Calu3 (cell line): ENCODE measurements around the gene CMIP. TPM values are rescaled to one million over a fixed set of nuclear protein-coding genes. Genes with fewer than 3 reads are reported as not detected.

ENCODE experiments used
- BruUV-seq: library from RNA; stranded (reverse); fragments of 400-500 nt; replicated peaks from 2 replicates; lab custom pipeline; 2021; lab: Mats Ljungman, UMichigan
- CTCF ChIA-PET: fragments of 300-600 bp; sonication (Branson Sonifier 250); formaldehyde crosslinking; loops from one replicate; lab custom pipeline; 2022; ENCODE audit warnings: antibody characterized with exemption; lab: Charles Lee
- DNase-seq: peaks from one replicate; pipeline ENCODE4 v3.0.0; 2022
- H3K27ac Mint-ChIP-seq: one replicate; pipeline ENCODE4 v1.8.0; 2022; ENCODE audit warnings: mixed read lengths; ENCODE audit not compliant: unreplicated experiment
- H3K27me3 Mint-ChIP-seq: one replicate; pipeline ENCODE4 v1.8.0; 2022; ENCODE audit warnings: mixed read lengths; ENCODE audit not compliant: unreplicated experiment
- H3K36me3 Mint-ChIP-seq: one replicate; pipeline ENCODE4 v1.8.0; 2022; ENCODE audit warnings: mild to moderate bottlenecking, moderate library complexity, mixed read lengths; ENCODE audit not compliant: insufficient read depth, unreplicated experiment
- H3K4me1 Mint-ChIP-seq: one replicate; pipeline ENCODE4 v1.8.0; 2022; ENCODE audit warnings: mild to moderate bottlenecking, low read depth, mixed read lengths; ENCODE audit not compliant: unreplicated experiment
- H3K4me3 Mint-ChIP-seq: one replicate; pipeline ENCODE4 v1.8.0; 2022; ENCODE audit warnings: mild to moderate bottlenecking, low read depth, moderate library complexity, mixed read lengths; ENCODE audit not compliant: unreplicated experiment
- H3K9me3 Mint-ChIP-seq: one replicate; pipeline ENCODE4 v1.8.0; 2022; ENCODE audit warnings: low read depth, mixed read lengths; ENCODE audit not compliant: unreplicated experiment
- intact Hi-C: fragments of 100-400 bp; cut with micrococcal nuclease; formaldehyde crosslinking; loops from one replicate; pipeline ENCODE4 v1.10.0; 2022; ENCODE audit not compliant: unreplicated experiment
- total RNA-seq: library from RNA; stranded (reverse); gene quantifications from 2 replicates; pipeline ENCODE4 v1.2.3, GENCODE V29; 2022
- TF ChIP-seq, protein P1 (sequence below): fragments of 200-600 bp; IDR thresholded peaks from one replicate; pipeline ENCODE4 v1.8.0; 2022; ENCODE audit warnings: antibody characterized with exemption; ENCODE audit not compliant: unreplicated experiment

Gene CMIP
- total RNA-seq, 1 experiment from 2014 or later = 82.7 TPM

DNA sequence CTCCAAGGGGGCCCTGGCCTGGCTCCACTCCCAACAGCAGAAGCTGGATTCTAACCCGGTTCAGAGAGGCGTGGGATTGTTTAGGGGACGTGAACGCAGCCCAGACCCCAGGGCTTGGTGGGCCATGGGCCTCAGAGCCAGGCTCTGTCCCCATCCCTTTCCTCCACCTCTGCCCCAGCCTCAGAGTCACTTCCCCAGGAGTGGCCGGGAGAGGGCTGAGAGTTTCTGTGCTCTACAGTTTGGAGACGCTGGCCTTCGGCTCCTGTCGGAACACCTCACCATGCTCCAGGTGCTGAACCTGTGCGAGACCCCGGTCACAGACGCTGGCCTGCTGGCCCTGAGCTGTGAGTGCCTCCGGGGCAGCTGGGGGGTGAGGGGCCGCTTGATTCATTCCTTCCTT lies 260.7 kb downstream of the CMIP start:
- no TSS peak for BruUV-seq
- CTCF ChIA-PET = no interaction called here
- no peak for DNase-seq
- H3K27ac Mint-ChIP-seq = no peak overlapping the region
- H3K27me3 Mint-ChIP-seq = no peaks in the 10 kb centered on the region
- TF ChIP-seq, protein P1, sequence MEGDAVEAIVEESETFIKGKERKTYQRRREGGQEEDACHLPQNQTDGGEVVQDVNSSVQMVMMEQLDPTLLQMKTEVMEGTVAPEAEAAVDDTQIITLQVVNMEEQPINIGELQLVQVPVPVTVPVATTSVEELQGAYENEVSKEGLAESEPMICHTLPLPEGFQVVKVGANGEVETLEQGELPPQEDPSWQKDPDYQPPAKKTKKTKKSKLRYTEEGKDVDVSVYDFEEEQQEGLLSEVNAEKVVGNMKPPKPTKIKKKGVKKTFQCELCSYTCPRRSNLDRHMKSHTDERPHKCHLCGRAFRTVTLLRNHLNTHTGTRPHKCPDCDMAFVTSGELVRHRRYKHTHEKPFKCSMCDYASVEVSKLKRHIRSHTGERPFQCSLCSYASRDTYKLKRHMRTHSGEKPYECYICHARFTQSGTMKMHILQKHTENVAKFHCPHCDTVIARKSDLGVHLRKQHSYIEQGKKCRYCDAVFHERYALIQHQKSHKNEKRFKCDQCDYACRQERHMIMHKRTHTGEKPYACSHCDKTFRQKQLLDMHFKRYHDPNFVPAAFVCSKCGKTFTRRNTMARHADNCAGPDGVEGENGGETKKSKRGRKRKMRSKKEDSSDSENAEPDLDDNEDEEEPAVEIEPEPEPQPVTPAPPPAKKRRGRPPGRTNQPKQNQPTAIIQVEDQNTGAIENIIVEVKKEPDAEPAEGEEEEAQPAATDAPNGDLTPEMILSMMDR = no peak
- H3K4me1 Mint-ChIP-seq = peaks cover 12% of the 10 kb centered on the region
- no peak overlapping the region for H3K4me3 Mint-ChIP-seq
- intact Hi-C loops = no loop called here
- peaks cover 55% of the 10 kb centered on the region for H3K36me3 Mint-ChIP-seq
- H3K9me3 Mint-ChIP-seq = no peaks in the 10 kb centered on the region

DNA sequence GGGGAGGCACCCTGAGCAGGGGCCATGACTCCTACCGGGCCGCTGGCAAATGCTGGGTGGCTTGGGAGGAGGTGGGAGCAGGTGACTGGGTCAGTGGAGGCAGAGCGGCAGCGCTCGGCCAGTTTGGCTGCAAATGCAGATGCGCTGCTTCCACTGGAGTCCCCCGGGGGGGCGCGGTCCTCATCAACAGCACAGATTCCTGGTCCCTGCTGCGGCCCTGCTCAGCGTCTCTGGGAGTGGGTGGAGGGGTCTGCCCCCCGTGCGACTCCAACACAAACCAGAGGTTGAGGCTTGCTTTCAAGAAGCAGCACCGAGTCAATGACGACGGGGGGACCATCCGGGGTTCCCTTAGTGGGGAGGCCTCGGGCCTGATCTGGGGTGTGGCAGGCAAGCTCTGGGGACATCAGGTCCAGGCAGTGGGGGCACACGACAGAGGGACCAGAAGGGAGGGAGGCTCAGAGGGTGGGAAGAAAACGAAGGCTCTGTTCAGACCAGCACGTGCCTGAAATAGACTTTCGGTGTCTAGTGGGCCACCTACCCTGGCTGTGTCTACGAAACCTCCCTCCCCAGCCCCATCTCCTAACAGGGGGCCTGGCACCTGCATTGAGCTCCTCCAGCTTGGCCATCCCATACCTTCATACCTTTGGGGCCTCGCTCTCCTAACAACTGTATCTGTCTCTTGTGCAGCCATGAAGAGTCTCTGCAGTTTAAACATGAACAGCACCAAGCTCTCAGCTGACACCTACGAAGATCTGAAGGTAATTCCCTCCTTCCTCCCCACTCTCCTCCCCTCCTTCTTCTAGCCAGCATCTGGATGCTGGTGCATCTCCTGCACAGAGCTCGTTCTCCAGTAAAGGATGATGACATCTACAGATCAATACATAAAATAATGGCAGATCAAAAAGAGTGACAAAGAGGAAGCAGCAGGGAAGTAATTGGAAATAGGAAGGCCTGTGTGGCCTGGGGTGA lies 262.0 kb downstream of the CMIP start:
- Mint-ChIP-seq H3K27me3 (no peaks in the 10 kb centered on the region), H3K36me3 (peaks cover 56% of the 10 kb centered on the region), H3K4me1 (peaks cover 24% of the 10 kb centered on the region), H3K4me3 (no peak overlapping the region), H3K9me3 (no peaks in the 10 kb centered on the region), H3K27ac (peak overlapping the region; percentile 4)
- TF ChIP-seq, protein P1 = no peak
- DNase-seq = no peak
- CTCF ChIA-PET = no interaction called here
- intact Hi-C loops = no loop called here
- BruUV-seq = no TSS peak

DNA sequence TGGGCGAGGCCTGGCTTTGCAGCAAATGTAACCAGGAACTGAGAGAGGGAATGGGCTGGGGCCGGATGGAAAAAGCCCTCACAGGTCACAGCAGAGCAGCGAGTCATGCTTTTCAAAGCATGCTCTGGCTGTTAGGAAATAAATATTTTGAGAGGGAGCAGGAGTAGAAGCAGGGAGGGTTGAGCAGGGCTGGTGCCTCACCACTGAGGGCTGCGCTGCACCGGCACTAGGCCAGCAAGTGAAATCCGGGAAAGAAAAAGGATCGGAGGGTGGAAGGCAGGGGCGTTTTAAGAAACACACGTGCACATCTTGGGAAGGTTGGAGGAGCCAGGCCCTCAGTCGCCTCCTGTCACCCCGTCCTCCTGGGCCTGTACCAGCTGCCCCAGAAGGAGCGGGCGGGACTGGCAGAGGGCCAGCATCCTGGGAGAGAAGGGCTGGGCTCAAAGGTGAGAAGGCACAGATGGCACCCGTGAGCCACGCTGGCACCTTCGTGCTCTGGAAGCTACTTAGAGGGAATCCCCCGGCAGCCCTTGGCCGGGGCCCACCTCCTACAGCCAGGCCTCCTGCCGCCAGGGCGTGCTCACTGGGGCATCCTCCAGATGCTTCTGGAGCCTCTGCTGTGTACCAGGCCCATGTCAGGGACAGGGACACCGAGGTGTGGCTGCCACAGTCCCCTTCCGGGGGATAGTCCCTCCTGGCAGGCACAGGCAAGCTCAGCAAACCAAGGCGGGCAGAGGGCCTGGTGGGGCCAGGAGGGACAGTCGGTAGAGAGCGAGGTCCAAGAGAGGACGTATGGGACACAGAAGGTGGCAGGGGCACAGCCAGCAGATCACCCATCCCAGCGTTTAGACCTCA lies 263.0 kb downstream of the CMIP start:
- peak overlapping the region; percentile 4 for H3K27ac Mint-ChIP-seq
- peaks cover 60% of the 10 kb centered on the region for H3K36me3 Mint-ChIP-seq
- no peaks in the 10 kb centered on the region for H3K9me3 Mint-ChIP-seq
- CTCF ChIA-PET = no interaction called here
- DNase-seq = peak; percentile 24
- TF ChIP-seq, protein P1 = no peak
- H3K4me1 Mint-ChIP-seq = peaks cover 27% of the 10 kb centered on the region
- no peaks in the 10 kb centered on the region for H3K27me3 Mint-ChIP-seq
- intact Hi-C loops = no loop called here
- no TSS peak for BruUV-seq
- no peak overlapping the region for H3K4me3 Mint-ChIP-seq

DNA sequence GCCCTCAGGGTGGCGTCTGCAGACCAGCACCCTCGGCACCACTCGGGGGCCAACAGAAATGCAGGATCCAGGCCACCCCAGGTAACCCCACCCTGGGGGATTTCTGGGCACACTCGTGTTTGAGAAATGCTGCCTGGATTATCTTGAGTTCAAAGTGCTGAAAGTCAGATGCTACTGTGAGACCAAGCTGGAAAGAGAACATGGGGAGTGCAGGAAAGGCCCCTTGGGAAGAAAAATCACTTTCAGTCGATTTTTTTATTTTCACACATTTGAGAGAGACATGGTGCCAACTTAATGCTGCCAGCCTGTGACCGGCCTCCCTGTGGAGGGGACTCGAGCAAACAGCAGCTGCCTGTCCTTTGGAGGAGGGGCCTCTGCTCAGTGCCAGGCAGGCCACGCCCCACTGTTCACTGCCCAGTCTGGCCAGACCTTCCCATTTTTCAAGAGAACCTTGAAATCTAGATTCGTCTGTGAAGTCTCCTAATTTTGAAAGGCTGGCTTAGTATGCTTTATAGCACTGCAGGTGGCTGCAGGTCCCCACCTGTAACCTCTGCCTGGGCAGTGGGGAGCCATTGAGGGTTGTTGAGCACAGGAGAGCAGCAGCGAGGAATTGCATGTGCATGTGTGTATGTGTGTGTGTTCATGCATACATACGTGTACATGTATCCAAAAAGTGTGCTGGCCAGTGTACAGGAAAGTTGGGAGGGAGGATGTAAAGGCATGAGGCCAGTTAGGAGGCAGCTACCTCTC lies 263.8 kb downstream of the CMIP start:
- H3K9me3 Mint-ChIP-seq = no peaks in the 10 kb centered on the region
- H3K36me3 Mint-ChIP-seq = peaks cover 58% of the 10 kb centered on the region
- CTCF ChIA-PET = interaction anchor here (0.5 kb wide), 1 partner anchor 42 kb away, joined by 6 read pairs; no protein-coding TSS in a partner anchor
- peaks cover 27% of the 10 kb centered on the region for H3K4me1 Mint-ChIP-seq
- no TSS peak for BruUV-seq
- H3K27me3 Mint-ChIP-seq = no peaks in the 10 kb centered on the region
- TF ChIP-seq, protein P1 = no peak
- no peak overlapping the region for H3K4me3 Mint-ChIP-seq
- no peak overlapping the region for H3K27ac Mint-ChIP-seq
- intact Hi-C loops = no loop called here
- no peak for DNase-seq
